ENCODE measurements around the gene FARS2. TPM values are rescaled to one million over a fixed set of nuclear protein-coding genes. Genes with fewer than 3 reads are reported as not detected.

Gene FARS2
- total RNA-seq, 2 donors from 2014 or later, result 20.7 to 26.4 TPM

- no peaks in the 10 kb centered on the region for H3K9me3 ChIP-seq (ENCODE audit: control insufficient read depth, low read length, poor library complexity, severe bottlenecking)
- Mint-ChIP-seq H3K27me3 (no peaks in the 10 kb centered on the region), H3K4me1 (peaks cover 11% of the 10 kb centered on the region), H3K27ac (no peak overlapping the region), H3K36me3 (ENCODE audit: low read depth) (peaks cover 2% of the 10 kb centered on the region), H3K4me3 (no peak overlapping the region)
- DNase-seq, result no peak
- ATAC-seq, result no peak
Measured at GRCh38 chr6:5762561-5762968, 501.3 kb downstream of the FARS2 start.

GRCh38 chr6:5763407-5763806 is 502.1 kb downstream of the FARS2 start:
- Mint-ChIP-seq H3K36me3 (ENCODE audit: low read depth) (peaks cover 3% of the 10 kb centered on the region), H3K27ac (no peak overlapping the region), H3K4me1 (peaks cover 11% of the 10 kb centered on the region), H3K27me3 (no peaks in the 10 kb centered on the region), H3K4me3 (no peak overlapping the region)
- H3K9me3 ChIP-seq (ENCODE audit: control insufficient read depth, low read length, poor library complexity, severe bottlenecking), result no peaks in the 10 kb centered on the region
- ATAC-seq (no peak), DNase-seq (no peak)

GRCh38 chr6:5763871-5764270 is 502.6 kb downstream of the FARS2 start:
- ATAC-seq (no peak), DNase-seq (no peak)
- H3K27me3 Mint-ChIP-seq, result no peaks in the 10 kb centered on the region
- H3K36me3 Mint-ChIP-seq (ENCODE audit: low read depth), result peaks cover 3% of the 10 kb centered on the region
- H3K9me3 ChIP-seq (ENCODE audit: control insufficient read depth, low read length, poor library complexity, severe bottlenecking), result no peaks in the 10 kb centered on the region
- H3K27ac Mint-ChIP-seq, result no peak overlapping the region
- peaks cover 11% of the 10 kb centered on the region for H3K4me1 Mint-ChIP-seq
- H3K4me3 Mint-ChIP-seq, result no peak overlapping the region

- no peak overlapping the region for H3K4me3 Mint-ChIP-seq
- H3K9me3 ChIP-seq (ENCODE audit: control insufficient read depth, low read length, poor library complexity, severe bottlenecking), result no peaks in the 10 kb centered on the region
- peaks cover 3% of the 10 kb centered on the region for H3K36me3 Mint-ChIP-seq (ENCODE audit: low read depth)
- DNase-seq (no peak), ATAC-seq (no peak)
- H3K27ac Mint-ChIP-seq, result no peak overlapping the region
- H3K4me1 Mint-ChIP-seq, result peaks cover 11% of the 10 kb centered on the region
- H3K27me3 Mint-ChIP-seq, result no peaks in the 10 kb centered on the region
Measured at GRCh38 chr6:5764401-5764955, 503.2 kb downstream of the FARS2 start.

DNA sequence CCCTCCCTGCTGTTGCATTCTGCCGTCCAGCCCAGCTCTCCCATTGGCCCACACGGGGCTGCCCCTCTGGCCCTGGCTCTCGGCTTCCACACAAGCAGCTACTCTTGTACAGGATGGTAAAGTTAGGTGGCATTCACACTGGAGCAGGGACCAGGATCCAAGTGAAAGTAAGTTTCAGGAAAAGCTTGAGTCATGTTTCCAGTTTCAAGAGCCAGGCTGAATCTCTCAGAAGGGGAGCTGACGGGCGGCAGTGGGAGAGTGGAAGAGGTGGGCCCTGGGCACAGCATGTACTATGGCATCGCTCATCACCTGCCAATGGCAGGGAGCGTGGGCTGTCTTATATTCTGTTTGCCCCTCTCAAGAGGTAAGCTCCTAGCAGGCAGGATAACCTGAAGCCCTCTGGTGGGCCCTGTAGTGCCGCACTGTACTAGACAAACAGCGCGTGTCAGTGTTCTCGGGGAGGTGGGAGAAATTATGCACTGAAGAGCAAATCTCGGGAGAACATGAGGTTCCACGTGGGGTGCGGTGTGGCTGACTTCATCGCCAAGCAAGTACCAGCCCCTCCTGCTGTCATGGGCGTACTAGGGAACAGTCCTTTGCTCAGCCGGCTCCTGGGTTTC is 503.9 kb downstream of the FARS2 start:
- DNase-seq (no peak), ATAC-seq (no peak)
- H3K4me1 Mint-ChIP-seq, result peaks cover 11% of the 10 kb centered on the region
- no peaks in the 10 kb centered on the region for H3K27me3 Mint-ChIP-seq
- H3K27ac Mint-ChIP-seq, result no peak overlapping the region
- H3K9me3 ChIP-seq (ENCODE audit: control insufficient read depth, low read length, poor library complexity, severe bottlenecking), result no peaks in the 10 kb centered on the region
- no peak overlapping the region for H3K4me3 Mint-ChIP-seq
- peaks cover 3% of the 10 kb centered on the region for H3K36me3 Mint-ChIP-seq (ENCODE audit: low read depth)

DNA sequence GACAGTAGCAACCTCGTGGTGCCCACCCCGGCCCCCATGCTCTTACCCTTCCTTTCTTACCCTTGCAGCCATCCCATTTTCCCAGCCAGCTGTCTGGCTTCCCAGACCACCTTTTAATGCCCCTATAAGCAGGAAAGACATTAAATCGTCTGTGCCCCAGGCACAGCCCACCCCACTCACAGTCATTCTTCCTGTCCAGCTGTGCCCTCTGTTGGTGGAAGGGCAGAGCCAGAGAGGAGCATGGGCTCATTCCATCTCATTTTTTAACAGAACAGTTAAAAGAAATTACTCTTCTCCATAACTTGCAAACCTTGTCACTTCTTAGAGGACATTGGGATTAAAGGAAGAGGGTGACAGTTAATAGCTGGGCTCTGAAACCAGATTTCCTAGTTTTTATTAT is 504.9 kb downstream of the FARS2 start:
- Mint-ChIP-seq H3K4me1 (peaks cover 6% of the 10 kb centered on the region), H3K36me3 (ENCODE audit: low read depth) (peaks cover 7% of the 10 kb centered on the region), H3K27me3 (no peaks in the 10 kb centered on the region), H3K4me3 (no peak overlapping the region), H3K27ac (no peak overlapping the region)
- ATAC-seq, result no peak
- no peak for DNase-seq
- no peaks in the 10 kb centered on the region for H3K9me3 ChIP-seq (ENCODE audit: control insufficient read depth, low read length, poor library complexity, severe bottlenecking)

- DNase-seq (no peak), ATAC-seq (no peak)
- Mint-ChIP-seq H3K36me3 (ENCODE audit: low read depth) (peaks cover 7% of the 10 kb centered on the region), H3K27ac (no peak overlapping the region), H3K27me3 (no peaks in the 10 kb centered on the region), H3K4me1 (peaks cover 6% of the 10 kb centered on the region), H3K4me3 (no peak overlapping the region)
- no peaks in the 10 kb centered on the region for H3K9me3 ChIP-seq (ENCODE audit: control insufficient read depth, low read length, poor library complexity, severe bottlenecking)
Measured at GRCh38 chr6:5767471-5767870, 506.2 kb downstream of the FARS2 start.

DNA sequence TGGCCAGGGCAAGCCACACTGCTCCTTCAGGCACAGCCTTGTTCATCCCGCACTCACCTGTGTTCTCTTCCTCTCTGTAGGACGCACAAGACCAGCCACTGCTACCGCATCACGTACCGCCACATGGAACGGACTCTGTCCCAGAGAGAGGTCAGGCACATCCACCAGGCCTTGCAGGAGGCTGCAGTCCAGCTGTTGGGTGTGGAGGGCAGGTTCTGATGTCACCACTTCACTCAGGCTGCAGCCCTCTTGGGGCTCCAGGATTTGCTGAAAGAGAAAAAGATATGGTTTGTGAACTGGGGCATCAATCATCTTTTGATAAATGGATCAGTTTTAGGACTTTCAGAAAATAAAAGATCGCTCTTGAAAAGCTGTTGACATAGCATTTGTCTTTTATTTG is 509.9 kb downstream of the FARS2 start:
- no peak overlapping the region for H3K4me3 Mint-ChIP-seq
- DNase-seq (no peak), ATAC-seq (no peak)
- H3K36me3 Mint-ChIP-seq (ENCODE audit: low read depth), result peaks cover 7% of the 10 kb centered on the region
- no peaks in the 10 kb centered on the region for H3K4me1 Mint-ChIP-seq
- no peaks in the 10 kb centered on the region for H3K9me3 ChIP-seq (ENCODE audit: control insufficient read depth, low read length, poor library complexity, severe bottlenecking)
- no peak overlapping the region for H3K27ac Mint-ChIP-seq
- no peaks in the 10 kb centered on the region for H3K27me3 Mint-ChIP-seq

GRCh38 chr6:5771759-5772390 is 510.6 kb downstream of the FARS2 start:
- H3K4me1 Mint-ChIP-seq, result no peaks in the 10 kb centered on the region
- no peak overlapping the region for H3K4me3 Mint-ChIP-seq
- H3K36me3 Mint-ChIP-seq (ENCODE audit: low read depth), result peaks cover 7% of the 10 kb centered on the region
- DNase-seq (no peak), ATAC-seq (no peak)
- no peaks in the 10 kb centered on the region for H3K27me3 Mint-ChIP-seq
- no peaks in the 10 kb centered on the region for H3K9me3 ChIP-seq (ENCODE audit: control insufficient read depth, low read length, poor library complexity, severe bottlenecking)
- no peak overlapping the region for H3K27ac Mint-ChIP-seq

DNA sequence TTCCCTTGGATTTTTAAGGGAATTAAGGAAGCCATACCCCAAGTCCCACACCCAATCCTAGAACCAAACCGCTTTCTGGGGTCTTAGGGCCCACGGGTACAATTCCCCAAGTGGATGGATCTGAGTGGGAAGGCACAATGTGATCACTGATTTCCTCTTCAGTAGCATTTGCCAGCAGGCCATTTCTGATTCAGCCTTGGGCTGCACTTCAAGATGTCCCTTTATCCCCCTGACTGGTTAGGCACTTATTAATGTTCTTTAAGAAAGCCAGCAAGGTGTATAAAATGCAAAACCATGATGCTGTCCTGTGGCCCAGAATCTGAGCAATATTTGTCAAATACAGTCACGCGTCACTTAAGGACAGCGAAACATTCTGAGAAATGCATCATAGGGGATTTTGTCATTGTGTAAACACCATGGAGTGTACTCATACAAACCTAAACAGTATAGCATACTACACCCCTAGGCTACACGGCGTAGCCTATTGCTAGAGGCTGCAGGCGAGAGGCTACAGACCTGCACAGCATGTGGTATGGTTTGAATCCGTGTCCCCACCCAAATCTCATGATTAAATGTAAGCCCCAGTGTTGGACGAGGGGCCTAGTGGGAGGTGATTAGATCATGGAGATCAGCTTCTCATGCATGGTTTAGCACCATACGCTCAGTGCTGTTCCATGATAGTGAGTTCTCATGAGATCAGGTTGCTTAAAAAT is 511.3 kb downstream of the FARS2 start:
- ATAC-seq, result no peak
- Mint-ChIP-seq H3K27me3 (no peaks in the 10 kb centered on the region), H3K36me3 (ENCODE audit: low read depth) (peaks cover 4% of the 10 kb centered on the region), H3K4me3 (no peak overlapping the region), H3K4me1 (no peaks in the 10 kb centered on the region), H3K27ac (no peak overlapping the region)
- no peaks in the 10 kb centered on the region for H3K9me3 ChIP-seq (ENCODE audit: control insufficient read depth, low read length, poor library complexity, severe bottlenecking)
- DNase-seq, result no peak

DNA sequence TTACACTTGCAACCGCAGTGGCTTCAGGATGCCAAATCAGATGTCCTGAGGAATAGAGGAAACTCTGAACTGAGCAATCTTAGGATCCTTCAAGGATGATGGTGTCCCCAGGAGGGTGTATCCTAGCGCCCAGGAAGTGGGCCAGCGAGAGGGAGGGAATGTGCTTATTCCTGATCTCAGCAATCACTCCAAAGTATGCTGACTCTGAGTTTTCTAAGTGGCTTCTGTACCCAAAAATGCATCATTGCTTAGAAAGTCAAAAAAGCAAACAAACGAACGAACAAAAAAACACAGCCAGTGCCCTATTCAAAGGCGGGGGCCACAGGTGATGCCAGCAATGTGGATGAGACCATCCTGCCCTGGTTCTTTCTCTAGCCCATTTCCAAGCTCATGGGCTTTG is 514.8 kb downstream of the FARS2 start:
- ATAC-seq, result no peak

GRCh38 chr6:5776706-5777390 is 515.5 kb downstream of the FARS2 start:
- no peaks in the 10 kb centered on the region for H3K9me3 ChIP-seq (ENCODE audit: control insufficient read depth, low read length, poor library complexity, severe bottlenecking)
- DNase-seq, result no peak
- H3K4me3 Mint-ChIP-seq, result peak overlapping the region; percentile 7
- no peaks in the 10 kb centered on the region for H3K4me1 Mint-ChIP-seq
- H3K27ac Mint-ChIP-seq, result no peak overlapping the region
- peaks cover 3% of the 10 kb centered on the region for H3K36me3 Mint-ChIP-seq (ENCODE audit: low read depth)
- ATAC-seq, result no peak
- H3K27me3 Mint-ChIP-seq, result no peaks in the 10 kb centered on the region

More for the DNA sequence above, 514.8 kb downstream of the FARS2 start:
- no peak for DNase-seq
- H3K27me3 Mint-ChIP-seq, result no peaks in the 10 kb centered on the region
- H3K36me3 Mint-ChIP-seq (ENCODE audit: low read depth), result peaks cover 4% of the 10 kb centered on the region
- H3K9me3 ChIP-seq (ENCODE audit: control insufficient read depth, low read length, poor library complexity, severe bottlenecking), result no peaks in the 10 kb centered on the region
- H3K4me1 Mint-ChIP-seq, result no peaks in the 10 kb centered on the region
- no peak overlapping the region for H3K27ac Mint-ChIP-seq
- H3K4me3 Mint-ChIP-seq, result no peak overlapping the region

DNA sequence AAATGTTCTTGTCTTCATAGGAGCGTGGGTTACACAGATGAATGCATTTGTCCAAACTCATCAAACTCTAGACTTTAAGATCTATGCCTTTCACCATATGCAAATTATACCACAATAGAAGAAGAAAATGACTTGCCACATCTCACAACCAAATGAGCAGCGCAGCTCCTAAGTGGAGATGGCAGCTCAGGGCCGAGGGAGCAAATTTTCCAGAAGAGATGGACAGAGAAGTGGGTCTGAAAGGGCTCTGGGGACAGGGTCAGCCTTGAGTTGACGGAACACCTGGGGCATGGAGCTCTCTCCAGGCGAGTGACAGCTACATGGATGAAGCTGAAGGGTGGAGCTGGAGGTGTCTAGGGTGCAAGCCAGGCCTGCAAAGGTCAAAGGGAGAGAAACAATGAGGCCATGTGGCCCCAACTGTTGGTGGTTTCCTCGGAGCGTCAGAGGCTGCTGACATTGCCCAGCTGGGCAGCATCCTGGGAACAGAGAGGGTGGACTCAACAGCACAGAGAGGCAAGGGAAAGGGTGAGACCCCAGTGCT is 517.1 kb downstream of the FARS2 start:
- peaks cover 3% of the 10 kb centered on the region for H3K36me3 Mint-ChIP-seq (ENCODE audit: low read depth)
- ATAC-seq (no peak), DNase-seq (no peak)
- H3K4me3 Mint-ChIP-seq, result no peak overlapping the region
- no peak overlapping the region for H3K27ac Mint-ChIP-seq
- peaks cover 3% of the 10 kb centered on the region for H3K4me1 Mint-ChIP-seq
- no peaks in the 10 kb centered on the region for H3K9me3 ChIP-seq (ENCODE audit: control insufficient read depth, low read length, poor library complexity, severe bottlenecking)
- no peaks in the 10 kb centered on the region for H3K27me3 Mint-ChIP-seq

All from T-helper 17 cell (primary cell).